CD4-positive, alpha-beta memory T cell (primary cell): ENCODE results near the gene IGF2BP2. TPM values are rescaled to one million over a fixed set of nuclear protein-coding genes. Genes with fewer than 3 reads are reported as not detected.
"Not testable (repeated sequence)": the region's sequence is repeated elsewhere in the genome, so short reads cannot be mapped to it uniquely, and the experiment has no call there.

Experiments used
- CTCF ChIA-PET: fragments of 350-600 bp; sonication (Branson Sonifier 250); formaldehyde crosslinking; loops from one replicate; lab custom pipeline; 2021; ENCODE audit warnings: inconsistent platforms; ENCODE audit not compliant: partially characterized antibody; lab: Charles Lee
- POLR2A ChIA-PET: fragments of 350-600 bp; sonication (Branson Sonifier 250); formaldehyde crosslinking; loops from one replicate; lab custom pipeline; 2021; ENCODE audit not compliant: partially characterized antibody; lab: Charles Lee
- DNase-seq, 5 donors: peaks; one replicate each; pipeline versions ENCODE4 v3.0.0 to v3.0.0-alpha.2; 2020 to 2022; ENCODE audit warnings: mixed read lengths in 1 of 5
- H3K27ac ChIP-seq: one replicate; pipeline ENCODE4 v1.7.0; 2013; ENCODE audit warnings: low read depth, low read length
- H3K27me3 ChIP-seq: 2 replicates; pipeline ENCODE4 v1.7.0; 2013; ENCODE audit warnings: mild to moderate bottlenecking, low read length, moderate library complexity; ENCODE audit not compliant: insufficient read depth
- H3K36me3 ChIP-seq: 2 replicates; pipeline ENCODE4 v1.7.0; 2013; ENCODE audit warnings: mild to moderate bottlenecking, low read length, moderate library complexity; ENCODE audit not compliant: insufficient read depth
- H3K4me1 ChIP-seq: 2 replicates; pipeline ENCODE4 v1.7.0; 2013; ENCODE audit warnings: mild to moderate bottlenecking, low read length, moderate library complexity; ENCODE audit not compliant: insufficient read depth
- H3K4me3 ChIP-seq, 2 donors: one replicate each; pipeline ENCODE4 v1.7.0; 2013; ENCODE audit warnings: low read length in 2 of 2, mild to moderate bottlenecking in 1 of 2
- H3K9me3 ChIP-seq, 2 donors: one replicate each; pipeline ENCODE4 v1.7.0; 2013; ENCODE audit warnings: low read length in 2 of 2, control low read depth in 1 of 2; ENCODE audit not compliant: control insufficient read depth in 1 of 2
- H3K27ac Mint-ChIP-seq, 7 donors: one replicate each; pipeline ENCODE4 v1.8.0; 2020 to 2021; ENCODE audit warnings: mixed read lengths in 7 of 7, mild to moderate bottlenecking in 6 of 7, inconsistent platforms in 3 of 7, moderate library complexity in 3 of 7
- H3K27me3 Mint-ChIP-seq, 2 donors: one replicate each; pipeline ENCODE4 v1.8.0; 2020 to 2021; ENCODE audit warnings: mixed read lengths in 2 of 2
- H3K36me3 Mint-ChIP-seq, 2 donors: one replicate each; pipeline ENCODE4 v1.8.0; 2020 to 2021; ENCODE audit warnings: mixed read lengths in 2 of 2, inconsistent platforms in 1 of 2, mild to moderate bottlenecking in 1 of 2
- H3K4me1 Mint-ChIP-seq, 4 donors: one replicate each; pipeline ENCODE4 v1.8.0; 2020 to 2021; ENCODE audit warnings: mixed read lengths in 4 of 4, mild to moderate bottlenecking in 1 of 4
- H3K4me3 Mint-ChIP-seq, 8 donors: one replicate each; pipeline ENCODE4 v1.8.0; 2020 to 2021; ENCODE audit warnings: mixed read lengths in 8 of 8, mild to moderate bottlenecking in 7 of 8, moderate library complexity in 6 of 8, inconsistent platforms in 3 of 8
- H3K9me3 Mint-ChIP-seq, 8 donors: one replicate each; pipeline ENCODE4 v1.8.0; 2020 to 2021; ENCODE audit warnings: mixed read lengths in 8 of 8, mild to moderate bottlenecking in 5 of 8, inconsistent platforms in 3 of 8, moderate library complexity in 1 of 8
- intact Hi-C: fragments of 100-400 bp; cut with micrococcal nuclease; formaldehyde crosslinking; loops from one replicate; pipeline ENCODE4 v1.15.1; 2023
- polyA plus RNA-seq, 2 donors: library from polyadenylated mRNA; unstranded; fragments of 300-500 nt; fragmentation: Illumina TruSeq; gene quantifications; one replicate each; pipeline ENCODE4 v1.2.3, GENCODE V29; 2021
- total RNA-seq, 2 experiments: library from RNA; stranded (reverse); gene quantifications; one replicate each; pipeline ENCODE4 v1.2.3, GENCODE V29; 2021

The IGF2BP2 gene
- total and polyA plus RNA-seq, 4 experiments from 2014 or later: not detected

- Mint-ChIP-seq H3K27me3 (peaks cover 26 to 31% of the 10 kb centered on the region in 2 donors), H3K27ac (no peak overlapping the region), H3K4me3 (no peak overlapping the region), H3K9me3 (peaks cover 0 to 2% (median 0%) of the 10 kb centered on the region in 8 donors), H3K4me1 (peaks cover 0 to 8% (median 2%) of the 10 kb centered on the region in 4 donors), H3K36me3 (no peaks in the 10 kb centered on the region)
- Histone ChIP-seq H3K4me3 (no peak overlapping the region), H3K4me1 (peaks cover 6% of the 10 kb centered on the region), H3K9me3 (no peaks in the 10 kb centered on the region), H3K27ac (no peak overlapping the region), H3K27me3 (peaks cover 22% of the 10 kb centered on the region), H3K36me3 (no peaks in the 10 kb centered on the region)
- no peak for DNase-seq
- intact Hi-C loops: no loop called here
- CTCF ChIA-PET: interaction anchor here (0.5 kb wide), 1 partner anchor 161 kb away, joined by 3 read pairs; no protein-coding TSS in a partner anchor
- POLR2A ChIA-PET: no interaction called here
These were observed 6.5 kb downstream of the IGF2BP2 start for GRCh38 chr3:185818267-185818875.

DNA sequence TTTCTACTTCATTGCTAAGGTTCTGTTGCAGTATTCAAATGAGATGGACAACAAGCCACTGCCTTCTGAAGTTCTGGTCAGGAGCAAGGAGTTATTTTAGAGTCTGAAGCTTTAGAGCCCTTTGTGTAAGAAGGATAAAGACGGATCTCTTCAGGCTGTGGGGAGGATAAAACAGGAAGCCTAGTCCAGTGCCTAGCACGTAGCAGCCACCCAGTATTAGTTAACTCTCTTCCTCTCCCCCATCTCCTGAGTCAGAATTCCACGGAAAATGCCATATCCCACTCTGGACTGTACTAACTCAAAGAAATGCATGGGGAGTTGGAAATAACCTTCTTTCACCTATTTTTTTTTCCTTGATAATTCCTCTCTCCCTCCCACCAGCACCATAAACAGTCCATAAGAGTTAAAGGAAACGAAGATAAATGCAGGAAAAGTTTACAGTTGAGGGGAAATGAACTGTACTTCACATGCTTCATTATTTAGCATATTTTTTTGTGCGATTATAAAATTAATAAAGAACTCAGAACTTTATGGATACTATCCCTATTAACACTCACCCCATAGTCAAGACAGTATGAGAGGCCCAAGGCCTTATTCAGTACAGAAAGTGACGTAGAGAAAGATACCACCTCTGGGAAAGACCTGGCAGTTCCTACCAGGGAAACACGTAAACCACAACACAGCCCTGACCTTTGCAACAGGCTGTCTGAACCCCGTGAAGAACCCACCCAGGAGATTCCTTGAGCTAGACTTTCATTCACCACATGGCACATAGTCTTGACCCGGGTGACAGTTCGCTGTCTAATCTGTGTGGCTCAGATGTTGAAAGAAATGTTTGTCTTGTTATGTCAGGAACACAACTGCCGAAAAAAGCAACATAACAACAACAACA lies 9.2 kb downstream of the IGF2BP2 start:
- no peaks in the 10 kb centered on the region for H3K4me1 Mint-ChIP-seq
- H3K27ac ChIP-seq: no peak overlapping the region
- H3K27ac Mint-ChIP-seq: no peak overlapping the region
- H3K9me3 ChIP-seq: no peaks in the 10 kb centered on the region
- H3K4me1 ChIP-seq: no peaks in the 10 kb centered on the region
- H3K9me3 Mint-ChIP-seq: no peaks in the 10 kb centered on the region
- peaks cover 9% of the 10 kb centered on the region for H3K27me3 ChIP-seq
- no peaks in the 10 kb centered on the region for H3K36me3 Mint-ChIP-seq
- H3K36me3 ChIP-seq: no peaks in the 10 kb centered on the region
- POLR2A ChIA-PET: no interaction called here
- CTCF ChIA-PET: interaction anchor here (1.2 kb wide), 1 partner anchor 725 kb away, joined by 3 read pairs; no protein-coding TSS in a partner anchor
- peaks cover 15 to 16% of the 10 kb centered on the region in 2 donors for H3K27me3 Mint-ChIP-seq
- H3K4me3 ChIP-seq: no peak overlapping the region
- intact Hi-C loops: no loop called here
- H3K4me3 Mint-ChIP-seq: no peak overlapping the region
- DNase-seq: no peak

GRCh38 chr3:185813691-185814215 lies 11.1 kb downstream of the IGF2BP2 start:
- no peaks in the 10 kb centered on the region for H3K27me3 ChIP-seq
- no peak overlapping the region for H3K4me3 Mint-ChIP-seq
- ChIA-PET CTCF (no interaction called here), POLR2A (no interaction called here)
- no peak for DNase-seq
- intact Hi-C loops: no loop called here
- no peaks in the 10 kb centered on the region for H3K4me1 Mint-ChIP-seq
- H3K9me3 ChIP-seq: no peaks in the 10 kb centered on the region
- H3K27ac ChIP-seq: no peak overlapping the region
- no peaks in the 10 kb centered on the region for H3K36me3 Mint-ChIP-seq
- no peaks in the 10 kb centered on the region for H3K9me3 Mint-ChIP-seq
- no peaks in the 10 kb centered on the region for H3K36me3 ChIP-seq
- no peaks in the 10 kb centered on the region for H3K4me1 ChIP-seq
- no peak overlapping the region for H3K4me3 ChIP-seq
- no peak overlapping the region for H3K27ac Mint-ChIP-seq
- H3K27me3 Mint-ChIP-seq: peaks cover 12 to 14% of the 10 kb centered on the region in 2 donors

DNA sequence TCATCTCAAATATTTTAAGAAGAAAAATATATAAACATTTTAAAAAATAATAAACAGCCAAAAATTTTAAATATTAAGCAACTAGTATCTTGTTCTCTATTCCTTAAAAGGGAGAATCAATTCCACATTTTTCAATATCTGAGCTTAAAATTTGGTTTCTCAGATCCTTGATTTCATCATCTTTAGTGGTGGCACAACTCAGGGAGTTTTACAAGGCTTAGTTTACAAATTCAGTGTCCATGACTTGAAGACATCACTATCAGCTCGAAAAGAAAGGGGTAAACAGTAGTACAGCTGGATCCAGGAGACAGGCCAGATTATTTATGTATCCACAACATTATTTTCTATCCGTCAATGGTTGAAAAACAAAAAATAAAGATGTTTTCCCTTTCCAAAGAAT lies 11.6 kb downstream of the IGF2BP2 start:
- H3K36me3 ChIP-seq: no peaks in the 10 kb centered on the region
- Mint-ChIP-seq H3K9me3 (no peaks in the 10 kb centered on the region), H3K4me1 (no peaks in the 10 kb centered on the region), H3K36me3 (no peaks in the 10 kb centered on the region), H3K27ac (no peak overlapping the region), H3K4me3 (no peak overlapping the region), H3K27me3 (peaks cover 8 to 12% of the 10 kb centered on the region in 2 donors)
- H3K9me3 ChIP-seq: no peaks in the 10 kb centered on the region
- no peaks in the 10 kb centered on the region for H3K27me3 ChIP-seq
- ChIA-PET POLR2A (no interaction called here), CTCF (no interaction called here)
- no peaks in the 10 kb centered on the region for H3K4me1 ChIP-seq
- no peak for DNase-seq
- H3K27ac ChIP-seq: no peak overlapping the region
- H3K4me3 ChIP-seq: no peak overlapping the region
- intact Hi-C loops: no loop called here

DNA sequence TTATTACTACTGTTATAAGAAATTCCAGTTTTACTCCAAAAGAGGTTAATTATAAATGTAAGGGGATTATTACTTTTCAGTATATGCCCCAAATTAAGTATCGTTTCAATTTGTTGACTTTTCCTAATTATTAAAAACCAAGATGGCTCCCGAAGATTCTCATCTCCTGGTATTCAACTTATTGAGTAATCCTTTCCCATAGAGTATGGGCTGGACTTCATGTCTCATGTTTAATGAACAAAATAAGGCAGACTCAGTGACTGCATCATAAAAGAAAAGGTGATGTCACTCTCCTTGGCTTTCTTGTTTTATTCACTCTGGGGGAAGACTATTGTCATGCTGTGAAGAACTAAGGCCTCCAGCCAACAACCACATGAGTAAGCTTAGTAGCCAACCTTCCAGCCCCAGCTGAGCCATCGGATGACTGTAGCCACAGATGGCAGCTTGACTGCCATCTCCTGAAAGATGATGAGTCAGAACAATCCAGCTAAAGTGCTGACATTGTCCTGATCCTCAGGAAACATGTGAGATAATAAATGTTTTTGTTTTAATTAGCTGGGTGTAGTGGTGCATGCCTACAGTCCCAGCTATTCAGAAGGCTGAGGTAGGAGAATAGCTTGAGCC lies 17.3 kb downstream of the IGF2BP2 start:
- Histone ChIP-seq H3K36me3 (no peaks in the 10 kb centered on the region), H3K27me3 (no peaks in the 10 kb centered on the region), H3K4me3 (no peak overlapping the region), H3K27ac (no peak overlapping the region), H3K9me3 (no peaks in the 10 kb centered on the region), H3K4me1 (no peaks in the 10 kb centered on the region)
- H3K36me3 Mint-ChIP-seq: no peaks in the 10 kb centered on the region
- ChIA-PET CTCF (no interaction called here), POLR2A (no interaction called here)
- no peaks in the 10 kb centered on the region for H3K9me3 Mint-ChIP-seq
- H3K4me1 Mint-ChIP-seq: no peaks in the 10 kb centered on the region
- no peak for DNase-seq
- H3K4me3 Mint-ChIP-seq: no peak overlapping the region
- H3K27me3 Mint-ChIP-seq: peaks cover 2 to 8% of the 10 kb centered on the region in 2 donors
- H3K27ac Mint-ChIP-seq: no peak overlapping the region
- intact Hi-C loops: no loop called here

DNA sequence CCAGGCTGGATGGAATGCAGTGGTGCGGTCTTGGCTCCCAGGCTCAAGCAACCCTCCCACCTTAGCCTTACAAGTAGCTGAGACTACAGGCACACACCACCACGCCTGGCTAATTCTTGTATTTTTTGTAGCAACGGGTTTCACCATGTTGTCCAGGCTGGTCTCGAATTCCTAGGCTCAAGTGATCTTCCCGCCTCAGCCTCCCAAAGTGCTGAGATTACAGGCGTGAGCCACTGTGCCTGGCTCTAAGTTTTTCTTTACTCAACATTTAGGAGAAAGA lies 26.1 kb downstream of the IGF2BP2 start:
- DNase-seq, CTCF ChIA-PET, H3K9me3 Mint-ChIP-seq, H3K27me3 ChIP-seq, H3K4me3 ChIP-seq, POLR2A ChIA-PET, H3K4me3 Mint-ChIP-seq, intact Hi-C loops, H3K4me1 Mint-ChIP-seq, H3K9me3 ChIP-seq, H3K4me1 ChIP-seq, H3K36me3 Mint-ChIP-seq, H3K27ac Mint-ChIP-seq, H3K36me3 ChIP-seq, H3K27ac ChIP-seq: not testable (repeated sequence)
- peaks cover 9 to 22% of the 10 kb centered on the region in 2 donors for H3K27me3 Mint-ChIP-seq
